GM19324 (cell line): ENCODE data around the gene LCN15.
"Not testable (repeated sequence)": the region's sequence is repeated elsewhere in the genome, so short reads cannot be mapped to it uniquely, and the experiment has no call there.

Experiments used
- ATAC-seq: cut with Tn5 transposase; IDR thresholded peaks from one replicate; pipeline ENCODE4 v1.9.1; 2021; ENCODE audit warnings: mild to moderate bottlenecking, moderate library complexity; ENCODE audit not compliant: unreplicated experiment, low FRiP score

LCN15 gene

DNA sequence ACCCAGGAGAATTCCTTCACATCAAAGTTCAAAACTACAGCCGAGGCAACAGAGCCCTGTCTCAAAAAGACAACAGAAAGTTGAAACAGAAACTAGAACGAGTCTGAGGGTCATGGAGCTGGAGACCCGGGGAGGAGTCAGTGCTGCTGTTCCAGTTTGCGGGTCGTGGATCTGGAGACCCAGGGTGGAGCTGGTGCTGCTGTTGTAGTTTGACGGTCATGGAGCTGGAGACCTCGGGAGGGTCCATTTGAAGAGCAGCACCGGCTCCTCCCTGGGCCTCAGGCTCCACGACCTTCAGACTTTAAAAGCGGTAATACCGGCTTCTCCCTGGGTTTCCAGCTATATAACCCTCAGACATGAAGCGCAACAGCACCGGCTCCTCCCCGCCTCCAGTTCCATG lies 13.0 kb upstream of the LCN15 start:
- ATAC-seq: no peak

DNA sequence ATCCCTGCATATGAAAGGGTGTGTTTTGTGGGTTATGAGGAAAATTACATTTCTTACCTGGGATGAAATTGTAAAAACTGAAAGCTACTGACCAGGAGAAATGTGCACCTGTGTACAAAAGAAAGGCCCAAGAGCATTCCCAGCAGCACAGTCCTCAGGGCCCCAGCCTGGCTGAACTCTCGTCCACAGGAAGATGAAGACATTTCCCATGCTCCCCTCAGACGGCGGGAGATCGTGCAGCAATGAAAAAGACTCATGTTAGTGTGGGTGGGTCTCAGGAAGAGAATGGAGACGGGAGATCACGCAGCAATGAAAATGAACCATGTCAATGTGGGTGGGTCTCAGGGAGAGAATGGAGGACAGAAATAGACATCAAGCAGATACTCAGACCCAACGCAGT lies 12.6 kb upstream of the LCN15 start:
- ATAC-seq: no peak

DNA sequence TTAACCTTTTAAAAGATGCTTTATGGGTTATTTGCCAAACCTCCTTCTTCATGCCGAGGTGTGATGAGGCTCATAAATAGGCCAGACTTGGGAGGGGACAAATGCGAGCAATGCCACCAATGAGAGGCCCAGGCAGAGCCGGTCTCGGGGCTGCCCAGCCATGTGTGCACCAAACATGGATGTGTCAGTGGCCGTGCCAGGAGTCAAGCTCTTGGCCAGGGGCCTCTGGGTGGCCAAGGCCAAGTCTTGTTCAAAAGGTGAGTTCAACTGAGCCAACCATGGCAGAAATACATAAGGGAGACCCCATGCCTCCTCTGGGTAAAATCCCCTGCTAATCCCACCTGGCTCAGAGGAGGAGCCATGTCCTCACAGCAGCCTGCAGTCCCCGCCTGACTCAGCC lies 10.9 kb upstream of the LCN15 start:
- no peak for ATAC-seq

DNA sequence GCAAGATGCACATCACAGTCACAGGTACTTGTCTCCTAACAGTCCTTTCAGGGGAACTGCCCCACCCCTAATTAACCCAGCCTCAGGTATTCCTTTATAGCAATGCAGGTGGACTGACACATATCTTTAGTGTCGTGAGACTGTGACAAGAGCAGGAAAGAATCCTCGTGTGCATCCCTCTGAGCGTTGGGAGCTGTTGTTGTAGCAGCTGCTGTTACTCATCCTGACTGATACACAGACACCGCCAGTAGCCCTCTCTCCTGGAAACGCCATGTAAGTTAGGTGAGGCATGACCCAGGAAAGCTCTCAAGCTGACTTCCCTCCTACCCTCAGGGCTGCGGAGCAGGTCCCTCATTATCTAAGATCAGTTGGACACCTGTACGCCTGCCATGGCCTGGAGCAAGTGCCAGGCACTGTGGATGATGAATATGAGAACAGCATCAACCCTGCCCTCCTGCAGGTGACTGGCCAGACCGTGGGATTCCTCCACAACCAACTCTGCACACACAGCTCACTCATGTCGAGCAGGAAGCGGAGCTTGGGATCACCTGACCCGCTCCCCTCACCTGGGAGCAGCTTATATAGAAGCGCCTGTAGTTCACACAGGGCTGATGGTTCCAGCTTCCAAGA lies 10.2 kb upstream of the LCN15 start:
- ATAC-seq: no peak

DNA sequence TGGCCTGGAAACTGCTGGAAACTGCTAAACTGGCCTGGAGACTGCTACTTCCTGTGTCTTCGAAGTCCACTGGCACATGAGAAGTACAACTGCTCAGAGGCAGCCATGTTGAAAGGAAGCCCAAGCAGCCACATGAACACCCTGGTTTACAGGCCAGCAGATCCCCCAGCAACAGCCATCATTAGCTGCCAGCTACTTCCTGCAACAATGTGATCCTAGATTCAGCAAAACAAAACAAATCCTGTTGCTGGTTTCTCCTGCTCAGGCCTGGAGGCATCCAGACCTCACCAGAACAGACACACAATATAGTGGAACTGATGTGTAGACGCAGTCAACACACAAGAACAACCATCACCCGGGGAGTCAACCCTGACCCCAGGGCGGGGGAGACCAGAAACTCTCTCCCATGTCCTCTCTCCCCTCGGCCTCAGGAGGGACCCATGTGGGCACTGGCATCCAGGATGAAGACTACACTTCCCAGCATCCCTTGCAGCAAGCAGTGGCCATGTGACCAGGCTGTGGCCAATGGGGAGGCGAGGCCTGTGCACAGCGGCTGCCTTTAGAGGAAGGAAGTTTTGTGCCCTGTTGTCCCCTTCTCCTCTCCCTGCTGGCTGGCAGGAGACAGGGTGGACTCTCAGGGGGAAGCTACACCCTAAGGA lies 9.2 kb upstream of the LCN15 start:
- no peak for ATAC-seq

DNA sequence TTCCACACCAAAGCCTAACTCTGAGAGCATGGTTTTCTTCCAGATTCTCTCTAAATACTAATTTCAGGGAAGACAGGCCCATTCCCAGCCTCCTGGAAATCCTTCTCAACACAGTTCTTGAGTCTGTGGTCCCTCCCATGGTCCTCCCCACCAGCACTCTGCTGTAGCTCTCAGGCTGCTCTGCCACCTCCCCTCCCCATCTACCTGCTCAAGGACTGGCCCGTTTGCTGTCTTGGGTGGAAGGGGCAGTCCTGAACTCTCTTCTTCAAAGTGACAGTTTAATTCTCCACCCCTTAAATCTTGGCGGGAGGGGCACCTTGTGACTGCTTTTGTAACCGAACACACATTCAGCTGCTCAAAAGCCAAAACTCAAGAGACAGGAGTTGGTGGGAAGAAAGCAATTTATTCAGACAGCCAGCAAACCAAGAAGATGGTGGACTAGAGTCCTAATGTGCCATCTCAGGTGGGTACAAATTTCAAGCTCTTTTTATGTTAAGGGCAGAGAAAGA lies 7.6 kb upstream of the LCN15 start:
- no peak for ATAC-seq

DNA sequence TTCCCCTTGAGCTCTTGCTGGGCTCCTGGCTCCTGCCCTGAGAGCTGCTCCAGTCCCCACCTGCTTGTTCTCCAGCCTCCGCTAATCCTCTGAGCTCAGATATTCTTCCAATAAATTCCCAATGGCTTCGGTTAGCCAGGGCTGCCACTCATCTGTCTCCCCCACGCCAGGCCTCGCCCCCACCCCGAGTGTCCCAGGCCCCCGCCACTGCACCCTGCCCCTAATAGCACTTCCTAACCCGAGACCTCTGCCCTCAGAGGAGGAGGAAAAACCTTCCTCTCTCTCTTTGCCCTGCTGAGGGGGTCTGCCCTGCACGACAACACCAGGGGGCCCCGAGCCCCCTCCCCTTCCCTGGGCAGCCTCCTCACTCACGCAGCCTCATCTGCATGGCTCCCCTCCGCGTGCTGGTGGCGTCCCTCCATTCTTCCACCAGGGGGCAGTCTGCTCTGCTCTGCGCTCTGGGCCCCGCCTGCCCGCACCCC lies 5.4 kb upstream of the LCN15 start:
- ATAC-seq: no peak

DNA sequence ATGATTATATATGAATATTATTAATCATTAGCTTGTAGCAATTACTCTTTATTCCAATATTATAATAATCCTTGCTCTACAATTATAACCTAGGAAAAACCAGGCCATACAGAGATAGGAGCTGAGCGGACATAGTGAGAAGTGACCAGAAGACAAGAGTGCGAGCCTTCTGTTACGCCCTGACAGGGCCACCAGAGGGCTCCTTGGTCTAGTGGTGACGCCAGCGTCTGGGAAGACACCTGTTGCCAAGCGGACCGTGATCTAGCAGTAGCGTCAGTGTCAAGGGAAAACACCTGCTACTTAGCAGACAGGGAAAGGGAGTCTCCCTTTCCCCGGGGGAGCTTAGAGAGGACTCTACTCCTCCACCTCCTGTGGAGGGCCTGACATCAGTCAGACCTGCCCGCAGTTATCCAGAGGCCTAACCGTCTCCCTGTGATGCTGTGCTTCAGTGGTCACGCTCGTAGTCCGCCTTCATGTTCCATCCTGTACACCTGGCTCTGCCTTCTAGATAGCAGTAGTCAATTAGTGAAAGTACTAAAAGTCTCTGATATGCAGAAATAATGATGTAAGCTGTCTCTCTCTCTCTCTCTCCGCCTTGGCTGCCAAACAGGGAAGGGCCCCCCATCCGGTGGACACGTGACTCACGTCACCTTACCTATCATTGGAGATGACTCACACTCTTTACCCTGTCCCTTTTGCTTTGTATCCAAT lies 2.2 kb upstream of the LCN15 start:
- not testable (repeated sequence) for ATAC-seq

DNA sequence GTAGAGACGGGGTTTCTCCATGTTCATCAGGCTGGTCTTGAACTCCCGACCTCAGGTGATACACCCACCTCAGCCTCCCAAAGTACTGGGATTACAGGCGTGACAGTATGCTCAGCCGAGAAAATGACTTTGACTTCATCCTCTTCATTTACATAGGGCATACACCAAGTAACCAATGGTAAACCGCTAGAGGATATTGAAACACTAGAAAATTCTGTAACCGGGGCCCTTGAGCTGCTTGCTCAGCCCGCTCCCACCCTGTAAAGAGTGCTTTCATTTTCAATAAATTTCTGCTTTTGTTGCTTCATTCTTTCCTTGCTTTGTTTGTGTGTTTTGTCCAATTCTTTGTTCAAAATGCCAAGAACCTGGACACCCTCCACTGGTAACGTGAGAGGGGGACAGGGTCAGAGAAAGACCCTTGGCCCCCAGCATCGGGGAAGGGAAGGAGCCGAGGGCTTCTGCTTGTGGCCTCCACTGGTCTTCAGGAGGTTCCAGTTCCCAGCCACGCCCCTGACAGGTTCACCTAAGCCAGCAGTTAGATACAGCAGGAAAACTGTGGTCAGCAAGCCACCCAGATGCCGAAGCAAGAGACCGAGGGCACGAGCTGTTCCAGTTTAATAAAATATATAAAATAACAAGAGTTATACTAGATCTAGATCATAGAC lies 1.6 kb upstream of the LCN15 start:
- peak; percentile 60 for ATAC-seq

DNA sequence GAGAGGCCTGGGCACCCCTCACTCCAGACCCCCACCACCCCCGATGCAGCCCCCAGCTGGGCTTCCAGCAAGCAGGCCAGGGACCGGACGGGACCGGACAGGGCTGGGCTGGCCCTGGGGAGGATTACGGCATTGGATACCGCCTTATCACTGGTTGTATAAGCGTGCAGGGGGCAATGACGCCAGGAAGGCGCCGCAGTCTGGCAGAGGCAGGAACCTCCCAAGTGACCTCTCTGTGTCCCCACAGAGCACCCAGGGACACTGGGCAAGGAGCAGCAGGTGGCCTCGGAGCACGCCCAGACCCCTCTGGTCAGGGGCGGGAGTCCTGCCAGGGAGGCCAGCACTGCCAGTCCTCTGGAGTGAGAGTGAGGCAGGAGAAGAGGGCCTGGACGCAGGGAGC lies 723 bp upstream of the LCN15 start:
- ATAC-seq: no peak

DNA sequence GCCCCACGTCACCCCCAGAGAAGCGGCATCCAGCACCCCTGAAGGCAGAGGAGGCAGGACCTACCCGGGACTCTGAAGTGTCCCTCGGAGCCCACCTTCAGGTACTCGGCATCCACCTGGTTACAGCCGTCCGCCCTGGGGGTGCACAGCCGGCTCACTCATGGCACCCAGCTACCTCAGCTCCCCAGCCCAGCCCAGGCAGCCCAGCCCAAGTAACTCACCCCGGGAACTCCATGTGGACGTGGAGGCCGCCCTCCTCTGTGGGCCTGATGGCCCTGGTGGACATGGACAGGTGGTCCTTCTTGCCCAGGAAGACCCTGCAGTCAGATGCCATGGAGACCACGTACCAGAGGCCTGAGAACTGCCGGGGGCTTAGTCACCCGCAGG lies 676 bp downstream of the LCN15 start:
- no peak for ATAC-seq

DNA sequence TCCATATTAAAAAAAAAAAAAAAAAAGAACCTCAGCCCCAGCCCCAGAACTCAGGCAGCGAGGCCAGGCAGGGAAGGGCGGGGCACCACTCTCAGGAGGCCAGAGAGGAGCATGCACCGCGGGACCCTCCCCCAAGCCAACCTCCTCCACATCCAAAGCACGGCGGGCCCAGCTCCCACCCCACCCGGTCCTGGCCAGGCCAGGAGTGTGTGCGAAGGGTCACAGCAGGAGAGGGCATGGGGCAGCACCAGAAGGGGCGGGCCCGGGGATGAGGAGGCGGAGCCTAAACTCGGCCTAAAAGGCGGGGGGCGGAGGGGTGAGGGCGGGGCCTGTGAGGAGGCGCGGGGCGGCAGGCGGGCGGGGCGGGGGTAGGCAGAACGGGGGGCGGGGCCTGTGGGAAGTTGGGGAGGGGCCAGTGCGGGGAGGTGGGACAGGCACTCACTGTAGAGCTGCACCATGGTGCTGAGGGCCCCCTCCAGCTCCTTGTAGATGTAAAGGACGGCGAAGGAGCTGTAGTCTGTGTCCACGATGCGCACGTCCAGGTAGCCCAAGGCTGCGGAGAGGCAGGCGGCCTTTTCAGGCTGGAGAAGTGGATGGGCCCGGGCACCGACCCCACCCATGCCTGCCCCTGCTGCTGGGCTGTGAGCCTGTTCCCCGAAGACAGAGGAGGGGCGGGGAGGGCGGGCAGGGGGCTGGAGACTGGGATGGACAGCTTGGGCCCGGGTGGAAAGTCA lies 1.2 kb downstream of the LCN15 start:
- no peak for ATAC-seq

DNA sequence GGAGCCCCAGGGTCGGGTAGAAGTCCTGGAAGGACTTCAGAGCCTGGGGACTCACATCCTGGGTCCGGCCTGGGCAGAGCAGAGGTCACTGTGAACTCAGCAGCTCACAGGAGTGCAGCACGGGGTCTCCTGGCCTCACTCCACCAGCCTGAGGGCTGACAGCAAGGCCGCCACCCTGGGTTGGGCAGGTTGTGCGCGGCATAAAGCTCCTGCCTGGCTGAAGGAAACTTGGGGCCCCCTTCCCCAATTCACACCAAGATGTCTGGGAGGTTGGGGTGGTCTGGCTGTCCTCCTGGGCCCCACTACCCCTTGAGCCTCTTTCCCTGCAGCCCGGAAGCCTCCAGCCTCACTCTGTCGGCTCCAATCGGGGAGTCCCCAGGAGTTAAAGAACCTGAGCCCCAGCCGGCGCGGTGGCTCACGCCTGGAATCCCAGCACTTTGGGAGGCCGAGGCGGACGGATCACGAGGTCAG lies 2.1 kb downstream of the LCN15 start:
- no peak for ATAC-seq

DNA sequence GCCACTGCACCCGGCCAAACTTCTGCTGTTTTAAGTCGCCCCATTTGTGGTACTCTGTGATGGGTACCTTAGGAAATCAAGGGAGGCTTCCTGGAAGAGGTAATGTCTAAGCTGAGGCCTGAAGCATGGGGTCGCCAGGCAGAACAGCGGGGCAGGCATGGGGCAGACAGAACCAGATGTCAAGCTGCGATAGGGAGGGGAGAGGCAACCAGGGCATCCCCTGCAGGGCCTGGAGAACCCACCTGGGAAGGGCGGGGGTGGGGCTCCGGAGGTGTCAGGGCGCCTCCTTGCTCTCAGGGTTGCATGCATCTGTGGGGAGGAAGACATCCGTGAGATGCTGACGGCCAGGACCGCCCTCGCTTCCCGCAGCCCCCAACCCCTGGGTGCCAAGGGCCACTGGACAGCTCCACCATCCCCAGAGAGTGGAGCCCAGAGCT lies 2.8 kb downstream of the LCN15 start:
- ATAC-seq: no peak

DNA sequence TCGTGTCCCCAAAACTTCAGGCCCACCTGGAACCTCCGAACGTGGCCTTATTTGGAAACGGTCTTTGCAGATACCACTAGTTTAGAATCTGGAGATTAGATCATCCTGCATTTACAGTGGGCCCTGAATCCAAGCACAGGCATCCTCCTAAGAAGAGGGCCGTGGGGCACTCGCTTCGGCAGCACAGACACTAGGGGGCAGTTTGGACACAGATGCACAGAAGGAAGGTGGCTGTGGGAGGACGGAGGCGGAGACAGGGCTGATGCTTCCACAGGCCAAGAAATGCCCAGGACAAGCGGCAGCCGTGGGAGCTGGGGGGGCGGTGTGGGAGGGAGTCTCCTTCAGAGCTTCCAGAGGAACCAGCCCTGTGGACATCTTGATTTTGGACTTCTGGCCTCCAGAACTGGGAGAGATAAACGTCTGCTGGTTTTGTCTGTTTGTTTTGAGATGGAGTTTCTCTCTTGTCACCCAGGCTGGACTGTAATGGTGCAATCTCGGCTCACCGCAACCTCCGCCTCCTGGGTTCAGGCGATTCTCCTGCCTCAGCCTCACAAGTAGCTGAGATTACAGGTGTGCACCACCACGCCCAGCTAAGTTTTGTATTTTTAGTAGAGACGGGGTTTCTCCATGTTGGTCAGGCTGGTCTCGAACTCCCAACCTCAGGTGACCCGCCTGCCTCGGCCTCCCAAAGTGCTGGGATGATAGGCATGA lies 3.3 kb downstream of the LCN15 start:
- ATAC-seq: not testable (repeated sequence)

DNA sequence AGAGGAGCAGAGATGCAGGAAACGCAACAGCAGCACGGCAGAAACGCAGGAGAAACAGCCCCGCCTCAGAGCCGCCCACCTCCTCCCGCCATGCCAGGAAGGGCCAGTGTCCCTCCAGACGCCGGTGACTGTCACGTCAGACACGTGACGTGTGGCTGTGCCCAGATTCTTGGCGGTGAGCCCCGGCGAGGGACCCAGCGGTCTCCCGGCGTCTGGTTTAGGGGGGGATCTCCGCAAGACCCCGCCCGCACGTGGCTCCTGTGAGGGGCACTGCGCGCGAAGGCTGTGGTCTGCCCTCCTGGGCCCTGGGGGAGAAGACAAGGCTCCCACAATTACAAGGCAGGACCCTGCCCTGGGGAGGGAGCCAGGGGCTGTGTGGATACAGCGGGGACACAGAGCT lies 3.9 kb downstream of the LCN15 start:
- no peak for ATAC-seq

DNA sequence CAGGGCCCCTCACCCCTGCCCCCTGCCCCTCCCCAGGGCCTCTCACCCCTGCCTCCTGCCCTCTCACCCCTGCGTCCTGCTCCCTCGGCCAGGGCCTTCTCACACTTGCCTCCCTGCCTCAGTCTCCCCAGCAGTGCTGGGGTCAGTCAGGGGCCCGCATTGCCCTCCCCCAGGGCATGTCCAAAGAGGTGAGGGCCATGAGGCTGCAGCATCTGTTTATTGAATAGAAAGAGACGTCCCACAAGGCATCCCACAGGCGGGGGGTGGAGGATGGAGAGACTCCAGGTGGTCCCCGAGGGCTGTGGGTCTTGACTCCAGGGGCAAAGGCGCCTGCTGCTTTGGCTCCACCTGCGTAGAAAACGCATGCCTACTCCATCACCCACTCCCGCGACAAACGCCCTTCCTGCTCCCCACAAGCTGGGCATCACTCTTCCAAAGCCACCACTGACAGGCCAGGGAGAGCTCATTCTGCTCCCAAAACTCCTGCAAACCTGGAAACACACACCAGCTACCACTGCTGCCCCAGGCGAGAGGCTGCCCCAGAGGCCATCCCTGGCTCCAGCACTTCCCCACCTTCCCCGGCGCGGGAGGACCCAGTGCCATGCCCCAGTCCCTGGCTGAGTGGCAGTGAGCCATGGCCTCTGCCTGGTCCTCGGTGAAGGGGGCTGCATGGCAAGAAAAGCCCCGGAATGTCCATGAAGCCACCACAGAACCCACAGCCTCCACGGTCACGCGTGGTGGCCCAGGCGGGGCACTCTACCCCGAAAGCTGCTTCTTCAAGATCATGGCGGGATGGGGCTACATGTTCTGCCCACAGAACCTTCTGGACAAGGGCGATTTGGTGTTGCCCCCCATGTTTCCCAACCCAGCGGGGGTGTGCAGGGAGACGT lies 4.6 kb downstream of the LCN15 start:
- no peak for ATAC-seq

DNA sequence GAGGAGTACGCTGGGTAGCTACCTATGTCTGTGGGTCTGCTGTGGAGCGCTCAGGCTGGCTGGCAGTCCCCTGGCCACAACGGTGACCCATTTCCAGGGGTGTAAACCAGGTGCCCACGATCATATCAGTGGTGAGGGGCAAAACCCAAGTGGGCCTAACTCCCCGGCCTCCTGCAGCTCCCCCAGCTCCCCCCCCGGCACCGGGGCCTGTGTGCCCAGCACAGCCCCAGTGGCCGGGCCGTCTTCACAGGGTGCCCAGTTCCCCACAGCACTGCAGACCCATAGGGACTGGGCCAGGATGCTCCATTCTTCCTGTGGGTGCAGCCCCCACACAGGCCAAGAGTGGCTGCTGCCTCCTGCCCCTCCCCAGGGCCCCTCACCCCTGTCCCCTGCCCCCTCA lies 5.3 kb downstream of the LCN15 start:
- no peak for ATAC-seq

DNA sequence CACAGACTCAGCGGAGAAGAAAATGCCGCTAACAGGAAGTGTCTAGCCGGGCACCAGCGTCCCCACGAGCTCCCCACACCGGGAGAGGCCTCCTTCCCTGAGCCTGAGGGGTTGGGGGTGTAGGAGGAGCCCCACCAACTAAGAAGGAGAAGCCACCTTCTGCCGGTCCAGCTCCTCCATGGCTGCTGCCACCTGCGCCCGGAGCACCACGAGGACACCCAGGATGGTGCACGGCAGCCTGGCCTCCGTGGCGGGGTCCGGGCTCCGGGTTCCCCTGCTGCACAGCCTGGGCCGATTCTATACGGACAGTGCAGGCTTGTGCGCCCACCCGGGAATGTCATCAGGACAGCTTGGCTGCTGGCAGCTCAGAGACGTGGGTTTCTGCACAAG lies 6.6 kb downstream of the LCN15 start:
- ATAC-seq: no peak
